Suppressor macrophage treated with lipopolysaccharide for 1 hour (primary cell): Measurements from ENCODE around the gene POLR2A.
"Not testable (repeated sequence)": the region's sequence is repeated elsewhere in the genome, so short reads cannot be mapped to it uniquely, and the experiment has no call there.

Experiments
- DNase-seq, 3 donors: peaks; one replicate each; pipeline ENCODE4 v3.0.0-alpha.2; 2020 to 2022

The POLR2A gene

DNA sequence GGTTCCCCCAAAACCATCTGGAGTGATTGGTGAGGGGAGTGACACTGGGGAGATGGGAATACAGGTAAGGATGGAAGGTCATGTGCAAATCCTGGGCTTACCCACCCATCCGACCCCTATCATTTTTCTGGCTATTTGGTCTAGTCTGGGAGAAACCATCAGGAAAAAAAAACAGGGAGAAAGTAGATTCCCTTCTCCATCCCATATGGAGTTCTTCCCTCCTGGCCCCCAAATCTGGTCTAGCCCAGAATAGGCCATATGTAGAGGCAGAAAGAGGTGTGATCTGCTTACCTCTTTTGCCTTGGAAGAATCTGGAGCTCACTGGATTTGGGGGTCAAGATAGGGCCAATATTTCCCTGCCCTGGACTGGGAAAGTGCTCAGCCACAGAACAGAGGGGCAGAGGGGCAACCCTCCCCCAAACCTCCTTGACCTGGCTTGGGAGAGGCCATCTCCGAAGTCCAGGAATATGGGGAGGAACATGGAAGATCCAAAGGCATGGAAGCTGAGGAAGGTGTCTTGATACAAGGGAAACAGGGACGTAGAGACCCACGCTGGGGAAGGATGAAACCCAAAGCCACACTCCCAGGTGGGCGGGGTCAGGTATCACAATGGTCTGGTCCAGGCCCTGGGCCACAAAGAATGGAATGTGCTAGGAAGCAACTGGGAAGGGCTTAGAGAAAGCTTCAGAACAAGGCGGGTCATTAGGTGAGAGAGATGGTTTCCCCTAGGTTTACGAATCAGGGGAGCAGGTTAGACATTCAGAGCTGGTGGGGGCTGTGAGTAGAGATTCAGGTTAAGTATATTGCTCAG is 23.1 kb upstream of the POLR2A start:
- no peak for DNase-seq

DNA sequence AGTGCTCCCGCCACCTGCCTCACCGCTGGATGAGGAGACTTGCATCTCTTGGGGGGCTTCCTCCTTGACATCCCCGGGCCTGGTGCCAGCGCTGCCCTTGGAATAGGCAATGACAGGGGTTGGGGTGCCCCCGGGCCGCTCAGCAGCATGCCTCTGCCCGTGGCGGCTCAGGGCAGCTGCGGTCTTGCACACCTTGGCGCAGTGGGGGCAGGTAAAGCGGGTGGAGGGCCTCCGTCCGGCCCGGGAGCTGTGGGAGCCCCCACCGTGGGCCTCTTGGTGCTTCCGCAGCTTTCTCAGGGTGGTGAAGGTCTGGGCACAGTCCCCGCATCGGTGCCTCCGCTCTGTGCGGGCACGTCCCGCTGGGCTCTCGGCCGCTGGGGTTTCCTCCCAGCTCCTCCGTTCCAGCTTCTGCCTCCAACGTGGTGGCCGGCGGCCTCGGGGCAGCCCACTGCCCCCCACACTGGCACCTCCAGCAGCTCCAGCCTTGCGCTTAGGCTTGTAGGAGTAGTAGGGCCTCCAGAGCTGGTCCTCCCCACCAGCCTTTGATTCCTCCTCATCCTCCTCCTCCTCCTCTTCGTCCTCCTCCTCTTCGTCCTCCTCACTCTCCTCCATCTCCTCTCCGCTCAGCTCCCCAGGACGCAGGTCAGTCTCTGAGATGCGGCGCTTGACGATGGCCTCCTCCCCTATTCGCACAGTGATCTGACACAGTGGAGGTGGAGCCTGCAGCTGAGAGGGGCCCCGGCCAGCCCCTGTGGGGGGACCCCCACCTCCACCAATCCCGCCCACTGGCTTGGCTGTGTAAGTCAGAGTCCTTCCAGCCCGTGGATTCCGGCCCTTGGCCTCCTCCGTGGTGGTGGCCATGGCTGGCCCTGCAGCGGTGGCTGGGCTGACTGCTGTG is 21.4 kb upstream of the POLR2A start:
- no peak for DNase-seq

DNA sequence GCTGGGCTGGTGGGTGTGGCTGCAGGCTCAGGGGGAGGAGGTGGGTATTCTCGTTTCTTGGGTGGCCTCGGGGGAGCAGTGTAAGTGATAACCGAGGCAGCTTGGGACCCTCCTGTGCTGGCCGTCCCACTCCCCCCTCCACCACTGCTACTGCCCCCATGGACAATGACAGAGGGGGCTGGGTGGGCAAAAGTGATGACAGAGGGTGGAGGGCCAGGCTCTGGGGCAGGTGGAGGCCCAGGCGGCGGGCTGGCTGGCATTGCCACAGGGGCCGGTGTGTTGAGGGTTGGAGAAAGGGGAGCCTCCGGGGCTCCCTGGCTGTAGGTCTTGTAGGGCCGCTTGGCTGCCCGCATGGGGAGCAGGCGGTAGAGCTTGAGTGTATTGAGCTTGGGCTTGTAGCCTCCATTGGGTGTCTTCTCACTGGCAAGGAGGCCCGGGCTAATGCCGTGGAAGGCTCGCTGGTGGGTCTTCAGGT is 20.8 kb upstream of the POLR2A start:
- no peak for DNase-seq

DNA sequence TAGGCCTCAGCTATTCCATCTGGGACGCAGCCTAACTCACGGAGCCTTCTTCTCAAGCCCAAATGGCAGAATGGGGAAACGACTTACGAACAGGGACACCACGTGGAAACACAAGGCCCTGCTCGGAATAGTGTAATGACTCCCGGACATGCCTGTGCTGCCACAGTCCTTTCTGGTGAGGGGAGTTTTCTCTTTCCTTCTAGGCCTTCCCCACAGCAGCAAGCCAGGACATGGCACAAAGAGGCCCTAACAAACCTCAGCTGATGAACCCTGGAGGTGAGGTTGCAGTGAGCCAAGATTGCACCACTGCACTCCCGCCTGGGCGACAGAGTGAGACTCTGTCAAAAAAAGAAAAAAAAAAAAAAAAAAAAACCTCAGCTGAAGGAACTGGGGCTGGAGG is 20.1 kb upstream of the POLR2A start:
- no peak for DNase-seq

DNA sequence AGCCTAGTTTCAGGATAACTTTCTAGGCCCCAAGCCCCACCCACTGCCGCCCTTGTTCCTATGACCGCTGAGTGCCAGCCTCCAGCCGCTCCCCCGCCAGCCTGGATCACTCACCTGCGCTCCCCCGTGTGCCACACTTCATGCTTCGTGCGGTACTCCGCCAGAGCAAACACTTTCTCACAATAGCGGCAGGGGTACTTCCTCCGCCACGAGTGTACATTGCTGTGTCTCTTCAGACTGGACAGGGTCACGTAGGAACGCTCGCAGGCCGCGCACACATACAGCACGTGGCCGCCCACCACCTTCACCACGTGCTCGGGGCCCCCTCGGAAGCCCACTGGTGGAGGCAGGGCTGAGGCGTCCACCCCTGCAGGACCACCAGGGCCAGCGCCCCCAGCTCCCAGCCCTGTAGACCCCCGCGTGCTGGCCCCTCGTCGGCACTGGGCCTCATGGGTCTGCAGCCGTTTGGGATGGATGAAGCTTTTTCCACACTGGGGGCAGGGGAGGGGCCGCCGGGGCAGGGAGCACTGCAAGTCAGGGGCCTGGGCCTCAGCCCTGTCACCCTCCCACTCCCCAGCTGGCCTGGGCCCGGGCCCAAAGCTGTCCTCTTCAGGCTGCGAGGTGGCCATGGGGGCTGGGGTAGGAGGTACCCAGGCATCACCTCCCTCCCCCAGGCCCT is 18.4 kb upstream of the POLR2A start:
- DNase-seq, result no peak

DNA sequence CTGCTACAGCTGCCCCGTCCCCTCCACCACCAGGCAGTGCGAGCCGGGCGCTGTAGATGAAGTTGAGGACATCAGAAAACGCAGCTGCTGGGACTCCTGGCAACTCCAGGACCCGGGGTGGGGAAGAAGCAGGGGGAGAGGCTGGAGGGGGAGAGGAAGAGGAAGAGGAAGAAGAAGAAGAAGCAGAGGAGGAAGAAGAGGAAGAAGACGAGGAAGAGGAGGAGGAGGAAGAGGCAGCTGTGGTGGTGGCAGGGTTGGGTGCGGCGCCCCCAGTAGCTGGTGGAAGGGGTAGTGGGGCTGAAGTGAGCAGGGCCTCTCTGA is 17.9 kb upstream of the POLR2A start:
- DNase-seq, result no peak

DNA sequence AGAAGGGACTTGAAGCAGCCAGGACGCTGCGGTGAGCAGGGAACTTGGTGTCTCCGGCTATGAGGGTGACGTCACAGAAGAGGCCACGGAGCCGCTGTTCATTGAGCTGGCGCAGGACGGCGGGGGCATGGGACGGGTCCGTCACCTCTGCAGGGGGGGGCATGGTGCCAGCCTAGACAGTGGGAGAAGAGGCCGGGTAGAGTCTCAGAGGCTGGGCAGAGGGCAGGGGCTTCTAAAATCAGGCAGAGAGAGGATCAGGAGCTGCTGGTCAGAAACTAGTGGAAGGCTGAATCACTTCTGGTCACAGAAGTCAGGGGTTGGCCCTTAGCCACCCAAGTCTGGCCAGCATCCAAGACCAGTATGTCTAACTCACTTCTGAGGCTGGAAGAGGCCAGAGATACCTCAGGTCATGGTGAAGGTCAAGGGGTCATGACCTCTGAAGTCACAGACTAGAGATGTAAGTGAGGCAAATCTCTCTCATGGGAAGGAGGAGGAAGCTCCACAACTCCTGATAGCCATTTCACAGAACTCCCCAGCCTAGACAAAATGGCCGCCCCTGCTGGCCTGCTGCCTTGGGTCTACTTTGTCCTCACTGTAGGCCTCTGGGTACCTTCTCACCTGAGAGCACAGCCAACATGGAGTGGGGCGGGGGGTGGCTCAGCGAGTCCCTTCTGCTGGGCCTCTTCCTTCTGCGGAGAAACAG is 17.4 kb upstream of the POLR2A start:
- peak; percentile 68 to 83 (median 76) for DNase-seq

DNA sequence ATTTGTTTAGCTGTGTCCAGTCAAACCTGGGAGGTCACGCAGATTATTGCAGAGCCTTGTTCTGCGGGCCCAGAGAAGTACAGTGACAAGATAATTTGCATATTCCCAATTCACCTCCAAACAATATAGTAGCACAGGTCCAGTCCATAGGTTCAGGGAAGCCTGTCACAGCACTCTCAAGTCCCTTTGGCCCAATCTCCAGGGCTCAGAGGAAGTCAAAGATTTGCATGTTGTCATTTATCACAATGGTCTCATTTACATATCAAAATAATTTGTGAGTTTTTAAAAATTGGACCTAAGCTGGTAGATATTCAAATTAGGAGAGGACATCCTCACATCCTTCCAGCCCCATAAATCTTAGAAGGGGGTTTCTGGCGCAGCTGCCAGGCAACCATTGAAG is 16.7 kb upstream of the POLR2A start:
- DNase-seq, result no peak

DNA sequence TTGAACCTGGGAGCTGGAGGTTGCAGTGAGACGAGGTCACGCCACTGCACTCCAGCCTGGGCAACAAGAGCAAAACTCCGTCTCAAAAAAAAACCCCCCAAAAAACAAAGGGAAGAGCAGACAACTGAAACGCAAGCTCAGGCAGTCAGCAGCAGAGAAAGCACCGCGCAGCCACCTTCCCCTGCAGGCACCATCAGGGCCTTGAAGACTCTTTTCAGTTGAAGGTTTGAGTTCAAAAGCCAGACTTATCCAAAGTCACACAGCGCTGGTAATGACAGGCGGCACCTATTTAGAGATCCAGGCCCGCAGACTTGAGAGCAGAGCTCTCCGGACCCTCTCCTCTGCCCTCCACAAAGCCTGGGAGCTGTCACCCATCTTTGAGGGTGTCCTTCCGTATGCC is 15.9 kb upstream of the POLR2A start:
- no peak for DNase-seq

DNA sequence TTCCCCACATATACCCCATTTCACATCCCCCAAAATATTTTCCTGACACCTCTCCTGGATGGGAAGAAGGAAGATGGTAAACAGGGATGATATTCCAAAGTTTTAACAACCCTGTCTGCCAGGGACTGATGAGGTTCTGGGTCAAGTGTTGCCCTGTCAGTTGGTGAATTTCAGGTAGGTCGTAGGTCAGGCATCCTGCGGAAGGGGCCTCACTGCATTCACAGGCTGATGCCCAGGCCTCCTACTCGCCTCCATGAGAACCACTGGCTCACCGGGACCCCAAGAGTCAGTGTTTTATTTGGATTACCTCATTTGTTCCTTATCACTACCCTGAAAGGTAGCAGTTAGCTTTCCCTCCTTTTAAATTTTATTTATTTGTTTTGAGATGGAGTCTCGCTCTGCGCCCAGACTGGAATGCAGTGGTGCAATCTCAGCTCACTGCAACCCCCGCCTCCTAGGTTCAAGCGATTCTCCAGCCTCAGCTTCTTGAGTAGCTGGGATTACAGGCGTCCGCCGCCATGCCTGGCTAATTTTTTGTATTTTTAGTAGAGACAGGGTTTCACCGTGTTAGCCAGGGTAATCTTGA is 15.3 kb upstream of the POLR2A start:
- DNase-seq, result peak in 1 of 3 donors; percentile 11

DNA sequence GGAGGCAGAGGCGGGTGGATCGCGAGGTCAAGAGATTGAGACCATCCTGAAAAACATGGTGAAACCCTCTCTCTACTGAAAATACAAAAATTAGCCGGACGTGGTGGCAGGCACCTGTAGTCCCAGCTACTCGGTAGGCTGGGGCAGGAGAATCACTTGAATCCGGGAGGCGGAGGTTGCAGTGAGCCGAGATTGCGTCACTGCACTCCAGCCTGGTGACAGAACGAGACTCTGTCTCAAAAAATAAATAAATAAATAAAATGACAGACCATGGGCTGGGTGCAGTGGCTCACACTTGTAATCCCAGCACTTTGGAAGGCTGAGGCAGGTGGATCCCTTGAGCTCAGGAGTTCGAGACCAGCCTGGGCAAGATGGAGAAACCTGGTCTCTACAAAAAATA is 14.3 kb upstream of the POLR2A start:
- not testable (repeated sequence) for DNase-seq

DNA sequence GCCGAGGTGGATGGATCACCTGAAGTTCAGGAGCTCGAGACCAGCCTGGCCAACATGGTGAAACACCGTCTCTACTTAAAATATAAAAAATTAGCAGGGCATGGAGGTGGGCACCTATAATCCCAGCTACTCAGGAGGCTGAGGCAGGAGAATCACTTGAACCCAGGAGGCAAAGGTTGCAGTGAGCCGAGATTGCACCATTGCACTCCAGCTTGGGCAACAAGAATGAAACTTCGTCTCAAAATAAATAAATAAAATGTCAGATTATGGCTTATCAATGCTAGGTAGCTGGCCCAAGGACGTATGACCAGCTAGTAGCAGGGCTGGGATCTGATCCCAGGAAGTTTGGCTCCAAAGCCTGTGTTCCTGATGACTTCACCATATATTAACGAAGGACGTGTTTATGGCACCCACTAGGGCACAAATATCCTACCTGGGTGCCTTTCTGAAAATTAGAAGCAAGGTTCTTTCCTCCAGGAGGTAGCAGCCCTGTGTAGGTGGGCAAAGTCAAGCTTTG is 13.7 kb upstream of the POLR2A start:
- DNase-seq, result not testable (repeated sequence)

DNA sequence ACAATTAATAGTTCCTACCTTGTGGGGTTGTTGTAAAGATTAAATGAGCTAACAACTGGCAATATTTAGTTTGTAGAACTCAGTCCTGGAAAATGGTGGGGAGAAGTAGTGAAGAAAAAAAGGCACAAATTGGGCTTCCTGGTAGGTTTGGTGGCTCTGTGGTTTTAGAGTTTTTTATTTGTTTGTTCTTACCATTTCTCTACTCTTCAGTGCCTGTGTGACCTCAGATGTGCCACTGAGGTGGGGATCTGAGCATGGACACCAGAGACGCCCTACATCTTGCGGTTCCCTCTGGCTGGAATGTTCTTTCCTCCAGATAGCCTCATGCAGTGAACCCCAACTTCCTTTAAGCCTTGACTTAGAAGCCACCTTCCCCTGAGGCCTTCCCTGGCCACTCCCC is 12.4 kb upstream of the POLR2A start:
- DNase-seq, result no peak

DNA sequence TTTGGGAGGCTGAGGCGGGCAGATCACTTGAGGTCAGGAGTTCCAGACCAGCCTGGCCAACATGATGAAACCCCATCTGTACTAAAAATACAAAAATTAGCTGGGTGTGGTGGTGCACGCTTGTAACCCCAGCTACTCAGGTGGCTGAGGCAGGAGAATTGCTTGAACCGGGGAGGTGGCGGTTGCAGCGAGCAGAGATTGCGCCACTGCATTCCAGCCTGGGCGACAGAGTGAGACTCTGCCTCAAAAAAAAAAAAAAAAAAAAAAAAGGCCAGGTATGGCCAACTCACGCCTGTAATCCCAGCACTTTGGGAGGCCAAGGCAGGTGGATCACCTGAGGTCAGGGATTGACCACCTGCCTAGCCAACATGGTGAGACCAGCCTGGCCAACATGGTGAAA is 9.4 kb upstream of the POLR2A start:
- DNase-seq, result not testable (repeated sequence)

DNA sequence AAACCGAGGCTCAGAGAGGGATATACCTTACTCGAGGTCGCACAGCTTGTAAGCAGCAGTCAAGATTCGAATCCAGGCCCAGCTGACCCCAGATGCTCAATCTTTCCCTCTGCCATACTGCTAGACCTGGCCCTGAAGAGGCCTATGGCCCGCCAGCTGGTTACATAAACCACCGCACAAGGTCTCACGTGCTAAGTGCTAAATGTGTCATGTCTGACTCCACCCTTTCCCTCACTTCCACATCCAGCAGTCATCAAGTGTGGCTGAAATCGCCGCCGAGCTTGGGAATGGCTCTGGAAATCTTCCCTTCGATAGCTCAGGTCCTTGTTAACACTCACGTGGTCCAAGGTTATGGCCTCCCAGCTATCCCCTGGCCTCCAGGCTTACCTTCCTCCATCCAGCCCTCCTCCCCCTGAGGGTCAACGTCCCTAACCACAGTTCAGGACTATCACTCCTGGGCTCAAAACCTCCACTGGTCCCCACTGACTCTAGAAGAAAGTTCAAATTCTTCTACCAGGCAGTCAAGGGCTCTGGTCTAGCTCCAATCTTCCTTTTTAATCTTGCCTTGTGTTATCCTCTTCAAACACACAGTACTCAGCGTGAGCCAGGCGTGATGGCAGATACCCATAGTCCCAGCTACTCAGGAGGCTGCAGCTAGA is 8.3 kb upstream of the POLR2A start:
- DNase-seq, result peak; percentile 75 to 79 (median 79)

DNA sequence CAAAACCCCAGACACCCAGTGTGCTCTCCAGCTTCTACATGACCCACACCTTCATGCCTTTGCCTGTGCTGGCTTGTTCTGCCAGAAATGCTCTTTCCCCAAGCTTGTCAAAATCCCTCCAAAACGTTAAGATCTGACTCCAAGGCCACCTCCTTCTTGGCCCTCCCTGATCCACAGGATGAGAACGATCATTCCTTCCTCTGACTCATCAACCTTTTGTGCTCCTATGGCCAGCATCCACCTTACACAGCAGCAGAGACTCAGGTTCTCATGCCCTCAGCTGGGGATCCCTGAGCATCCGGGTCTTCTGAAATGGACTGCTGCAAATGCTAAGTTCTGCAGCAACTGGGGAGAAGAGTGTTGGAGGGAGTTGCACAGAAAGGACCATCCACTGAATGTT is 7.7 kb upstream of the POLR2A start:
- no peak for DNase-seq

DNA sequence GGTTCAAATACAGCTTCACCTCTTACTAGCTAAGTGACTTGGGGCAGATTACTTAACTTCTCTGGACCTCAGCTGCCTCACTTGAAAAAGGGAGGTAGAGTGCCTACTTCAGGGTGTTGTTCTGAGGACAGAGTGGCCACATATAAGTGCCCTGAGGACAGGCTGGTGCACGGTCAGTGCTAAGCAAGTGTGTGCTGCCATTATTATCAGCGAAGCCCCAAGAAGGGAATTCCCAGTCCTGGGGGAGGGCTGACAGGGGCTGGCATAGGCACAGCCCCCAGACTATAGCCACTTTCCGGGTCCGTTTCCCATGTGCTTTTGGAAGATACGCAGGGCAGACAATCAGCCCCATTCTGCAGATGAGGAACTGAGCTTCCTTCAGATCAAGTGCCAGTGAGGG is 7.2 kb upstream of the POLR2A start:
- DNase-seq, result no peak

DNA sequence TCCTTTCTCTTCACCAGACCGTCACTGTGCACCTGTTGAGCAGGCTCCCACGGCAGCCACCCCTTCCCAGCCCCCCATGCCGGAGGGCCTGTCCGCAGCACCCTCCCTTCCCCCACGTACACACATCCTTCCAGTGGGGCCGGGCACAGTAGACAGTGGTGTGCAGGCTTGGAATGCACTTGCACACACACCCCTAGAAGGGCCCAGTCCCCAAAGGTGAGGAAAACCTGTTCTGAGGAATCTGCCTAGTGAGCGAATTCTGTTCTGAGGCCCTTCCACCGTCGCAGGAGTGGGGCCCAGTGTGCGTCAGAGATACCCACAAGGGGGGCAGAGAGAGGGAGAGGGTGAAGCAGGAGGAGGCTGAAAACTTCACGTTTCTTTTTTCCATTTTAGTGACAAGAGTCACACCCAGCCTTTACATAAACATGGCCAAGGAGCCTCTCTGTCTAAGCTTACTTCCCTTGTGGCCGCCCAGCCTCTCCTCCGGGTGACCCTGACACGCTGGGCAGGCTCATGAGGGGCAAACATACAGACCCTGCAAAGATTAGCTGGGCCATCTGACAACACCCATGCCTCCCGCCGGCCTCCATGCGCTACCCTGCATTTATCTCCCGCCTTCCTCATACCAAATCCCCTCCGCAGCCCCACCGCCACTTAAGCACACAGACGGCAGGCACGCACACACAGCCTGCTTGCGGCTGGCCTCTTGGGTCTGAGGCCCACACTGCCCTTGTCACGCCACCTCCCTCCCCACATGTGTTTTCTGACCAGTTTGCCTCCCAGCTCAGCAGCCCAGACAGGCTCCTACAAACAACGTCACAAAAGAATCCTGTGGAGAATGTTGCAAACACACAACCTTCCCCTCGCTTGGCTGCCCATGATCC is 6.5 kb upstream of the POLR2A start:
- DNase-seq, result peak; percentile 45 to 64 (median 53)

DNA sequence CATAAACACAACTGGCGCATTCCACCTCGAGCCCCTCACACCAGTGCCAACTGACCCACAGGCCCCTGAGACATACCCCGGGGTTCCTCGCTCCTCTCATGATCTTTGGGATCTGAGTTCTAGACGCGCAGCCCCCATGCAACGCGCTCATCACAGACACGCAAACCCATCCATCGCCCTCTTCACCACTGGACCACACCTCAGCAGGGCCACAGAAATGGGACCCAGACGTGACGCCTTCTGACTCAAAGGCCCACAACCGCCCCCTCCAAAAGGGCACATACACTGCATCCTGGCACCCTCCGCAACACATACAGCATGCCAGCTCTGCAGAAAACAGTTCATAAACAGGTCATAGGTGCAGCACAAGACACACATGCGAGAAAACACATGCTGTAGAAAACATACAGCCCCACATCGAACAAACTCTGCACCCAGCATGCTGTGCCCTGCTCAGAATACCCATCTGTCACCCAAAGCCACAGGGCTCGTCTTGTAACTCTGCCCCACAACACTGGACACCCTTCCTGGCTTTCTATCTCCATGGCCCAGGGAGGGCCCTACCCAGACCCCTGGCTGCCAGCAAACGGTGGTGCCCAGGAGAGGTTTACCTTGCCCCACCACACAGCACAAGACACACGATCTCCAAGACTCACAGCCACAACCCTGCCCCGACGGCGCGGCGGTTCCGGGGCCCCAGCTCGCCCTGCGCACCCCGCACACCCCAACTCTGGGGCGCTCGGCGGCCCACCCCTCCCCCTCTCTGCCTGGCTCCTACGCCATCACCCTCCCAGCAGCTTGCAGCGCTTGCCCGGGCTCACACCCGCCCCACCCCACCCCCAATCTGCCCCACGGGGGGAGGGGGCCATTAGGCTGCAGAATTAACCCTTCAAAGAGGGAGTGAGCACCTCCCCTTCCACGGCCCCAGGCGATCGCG is 5.6 kb upstream of the POLR2A start:
- DNase-seq, result peak; percentile 19 to 49 (median 35)
